Kidney tubule cell (primary cell): Measurements from ENCODE around the gene CNTNAP2.
"Not testable (repeated sequence)": the region's sequence is repeated elsewhere in the genome, so short reads cannot be mapped to it uniquely, and the experiment has no call there.

Experiments used
- DNase-seq: peaks from one replicate; pipeline ENCODE4 v3.0.0-alpha.2; 2018; ENCODE audit warnings: low spot score

The CNTNAP2 gene

GRCh38 chr7:147023440-147023839, 906.8 kb downstream of the CNTNAP2 start:
- DNase-seq, result no peak

GRCh38 chr7:147029953-147030352, 913.4 kb downstream of the CNTNAP2 start:
- no peak for DNase-seq

DNA sequence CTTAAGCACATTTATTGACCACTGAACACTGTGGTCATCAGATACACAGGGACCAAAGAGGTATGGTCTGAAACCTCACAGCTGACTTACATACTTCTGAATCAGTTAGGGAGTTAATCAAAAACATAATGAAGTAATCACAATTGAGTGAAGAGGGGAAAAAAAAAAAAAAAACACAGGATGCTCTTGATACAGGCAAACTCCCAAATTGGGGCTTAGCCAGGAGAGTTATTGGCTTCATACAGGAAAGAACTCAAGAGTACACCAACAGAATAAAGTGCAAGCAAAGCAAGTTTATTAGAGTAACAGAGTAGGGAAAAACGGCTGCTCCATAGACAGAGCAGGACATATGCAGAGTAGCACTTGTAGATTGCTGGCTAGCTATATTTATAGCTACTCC, 917.0 kb downstream of the CNTNAP2 start:
- no peak for DNase-seq

DNA sequence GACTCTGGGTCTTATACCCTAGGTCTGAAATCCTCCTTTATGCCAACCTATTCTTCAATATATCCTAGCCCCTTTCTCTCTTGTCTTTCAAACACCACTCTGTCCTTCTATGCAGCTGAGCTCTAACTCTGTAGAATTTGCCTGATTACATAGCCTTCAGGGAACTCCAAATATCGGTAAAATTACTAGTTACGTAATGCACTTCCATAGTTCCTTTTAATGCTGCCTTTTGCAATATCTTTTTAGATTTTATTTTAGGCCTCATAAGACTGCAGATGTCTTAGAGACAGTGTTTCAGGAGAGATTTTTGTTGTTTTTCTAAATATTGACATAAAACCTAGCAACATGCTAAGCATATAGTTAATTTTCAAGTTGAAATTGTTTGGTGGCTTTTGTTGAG, 924.8 kb downstream of the CNTNAP2 start:
- no peak for DNase-seq

DNA sequence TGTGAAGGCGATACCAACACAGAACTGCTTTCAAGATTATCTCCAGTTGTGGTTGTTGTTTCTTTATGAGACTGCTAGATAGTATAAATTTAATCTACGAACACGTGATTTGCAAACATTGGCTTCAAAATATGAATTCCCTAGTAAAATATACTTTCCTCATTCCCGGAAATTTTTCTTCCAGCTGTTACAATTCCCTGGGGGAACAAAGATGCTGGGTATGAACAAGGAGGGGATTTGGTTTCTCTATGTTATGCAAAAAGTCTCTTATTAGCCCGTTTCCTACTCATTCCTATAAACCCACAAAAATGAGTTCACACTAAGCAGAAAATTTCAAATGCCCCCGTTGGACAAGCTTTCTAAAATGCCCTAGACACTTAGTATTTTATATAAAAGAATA, 928.3 kb downstream of the CNTNAP2 start:
- no peak for DNase-seq

- DNase-seq, result no peak
These were observed 931.1 kb downstream of the CNTNAP2 start for GRCh38 chr7:147047696-147048095.

DNA sequence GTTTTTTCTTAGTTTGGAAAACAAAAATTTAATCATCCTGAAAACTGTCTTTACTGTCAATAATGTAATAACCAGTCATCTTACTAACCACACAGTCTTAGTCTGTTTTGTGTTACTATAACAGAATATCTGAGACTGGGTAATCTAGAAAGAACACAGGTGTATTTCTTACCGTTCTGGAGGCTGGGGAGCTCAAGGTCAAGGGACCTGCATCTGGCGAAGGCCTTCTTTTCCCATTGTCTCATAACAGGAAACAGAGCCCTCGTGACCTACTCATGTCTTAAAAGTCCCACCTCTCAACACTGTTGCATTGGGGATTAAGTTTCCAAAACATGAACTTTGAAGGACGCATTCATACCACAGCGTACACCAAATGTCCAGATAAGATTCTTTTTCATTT, 932.3 kb downstream of the CNTNAP2 start:
- no peak for DNase-seq

DNA sequence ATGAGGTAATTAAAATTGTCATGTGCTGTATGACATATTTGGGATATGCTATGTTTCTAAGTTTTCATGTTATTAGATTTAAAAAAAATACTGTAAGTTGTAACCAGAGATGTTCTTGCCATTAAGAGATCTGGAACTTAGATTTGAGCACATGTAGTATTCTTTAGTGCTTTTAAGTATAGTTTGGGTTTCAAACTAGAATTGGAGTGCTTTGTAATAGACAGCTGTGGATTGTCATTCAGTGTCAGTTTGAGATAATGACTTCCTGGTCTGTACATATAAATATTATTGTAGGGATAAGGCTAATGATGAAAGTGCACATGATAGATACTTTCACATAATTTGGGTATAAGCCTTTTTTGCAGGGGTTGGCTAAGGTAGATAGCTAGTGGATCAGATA, 936.2 kb downstream of the CNTNAP2 start:
- DNase-seq, result no peak

DNA sequence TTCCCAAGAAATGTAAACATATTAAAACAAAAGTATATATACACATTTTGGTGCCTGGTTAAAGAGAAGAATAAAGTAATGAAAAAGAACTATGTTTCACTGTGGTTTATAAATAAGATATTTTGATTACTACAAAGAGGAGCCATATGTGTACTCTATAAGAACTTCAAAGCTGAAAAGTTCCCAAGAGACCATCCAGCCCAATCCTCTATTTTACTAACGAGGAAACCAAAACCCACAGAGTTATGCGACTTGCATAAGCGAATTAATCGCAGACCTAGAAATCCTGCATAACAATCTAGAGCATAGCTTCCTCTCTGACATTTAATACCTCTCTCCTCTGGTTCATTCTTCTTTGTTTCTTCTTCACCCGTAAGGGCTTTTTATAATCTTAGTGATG, 937.1 kb downstream of the CNTNAP2 start:
- no peak for DNase-seq

GRCh38 chr7:147060070-147060469, 943.5 kb downstream of the CNTNAP2 start:
- no peak for DNase-seq

GRCh38 chr7:147062897-147063296, 946.3 kb downstream of the CNTNAP2 start:
- DNase-seq, result no peak

- DNase-seq, result no peak
These were observed 952.2 kb downstream of the CNTNAP2 start for GRCh38 chr7:147068842-147069241.

- no peak for DNase-seq
These were observed 953.2 kb downstream of the CNTNAP2 start for GRCh38 chr7:147069771-147070170.

GRCh38 chr7:147070886-147071285, 954.3 kb downstream of the CNTNAP2 start:
- DNase-seq, result no peak

- peak; percentile 53 for DNase-seq
These were observed 954.9 kb downstream of the CNTNAP2 start for GRCh38 chr7:147071536-147071935.

- DNase-seq, result no peak
These were observed 961.7 kb downstream of the CNTNAP2 start for GRCh38 chr7:147078312-147078711.

DNA sequence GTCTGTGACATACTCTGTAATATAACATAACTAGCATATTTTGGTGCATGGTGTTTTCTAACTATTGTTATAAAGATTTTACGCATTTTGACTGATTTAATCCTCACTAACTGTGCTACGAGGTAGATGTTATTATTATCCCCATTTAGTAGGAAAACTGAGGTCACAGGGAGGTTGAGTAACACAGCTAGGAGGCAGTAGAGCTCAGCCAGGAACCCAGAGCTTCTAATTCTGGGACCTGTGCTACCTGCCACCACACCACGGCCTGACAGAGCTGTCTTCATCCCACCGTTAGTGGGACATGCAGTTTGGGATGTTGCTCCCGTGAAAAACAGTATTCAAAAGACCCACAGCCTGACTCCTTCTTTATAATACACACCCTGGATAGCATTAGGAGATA, 962.5 kb downstream of the CNTNAP2 start:
- DNase-seq, result no peak

DNA sequence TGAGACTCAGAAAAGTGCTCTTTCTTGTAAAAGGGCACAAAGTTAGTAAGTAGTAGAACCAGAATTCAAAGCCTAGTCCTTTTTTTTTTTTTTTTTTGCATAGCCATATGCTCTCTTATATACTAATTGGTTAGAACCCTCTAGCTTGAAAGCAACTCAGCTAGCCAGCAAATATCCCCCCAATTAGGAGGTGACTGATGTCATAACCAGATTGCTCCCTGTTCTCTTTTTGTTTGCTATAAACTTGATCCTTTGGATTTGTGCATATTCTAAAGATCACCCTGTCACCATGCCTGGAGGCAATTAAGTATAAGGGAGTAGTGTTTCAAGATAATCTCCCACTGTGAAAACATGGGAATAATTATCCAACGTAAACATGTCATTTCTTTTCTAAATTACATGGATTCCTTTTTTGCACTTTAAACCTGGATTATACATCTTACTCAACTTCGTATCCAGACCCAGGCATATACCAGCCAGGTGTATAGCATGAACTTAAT, 963.4 kb downstream of the CNTNAP2 start:
- no peak for DNase-seq

GRCh38 chr7:147081117-147081516, 964.5 kb downstream of the CNTNAP2 start:
- DNase-seq, result no peak

DNA sequence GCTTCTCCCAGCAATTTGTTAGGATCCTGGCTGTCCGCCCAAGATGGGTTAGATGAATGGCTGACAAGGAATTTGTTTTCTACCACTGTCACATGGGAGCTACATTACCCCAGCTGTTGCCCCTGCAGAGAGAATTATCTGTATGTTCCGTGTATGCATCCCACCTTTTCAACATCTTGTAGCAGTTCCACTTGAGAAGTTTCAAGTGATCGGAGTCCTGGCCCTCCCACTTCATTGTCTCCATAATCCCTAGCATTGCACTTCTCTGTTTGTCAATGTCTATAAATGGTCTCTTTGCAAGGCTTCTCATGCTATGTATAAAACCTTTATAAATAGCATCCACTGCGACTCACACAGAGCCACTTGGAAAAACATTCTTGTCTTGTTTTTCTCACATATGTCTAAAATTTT, 972.5 kb downstream of the CNTNAP2 start:
- no peak for DNase-seq

DNA sequence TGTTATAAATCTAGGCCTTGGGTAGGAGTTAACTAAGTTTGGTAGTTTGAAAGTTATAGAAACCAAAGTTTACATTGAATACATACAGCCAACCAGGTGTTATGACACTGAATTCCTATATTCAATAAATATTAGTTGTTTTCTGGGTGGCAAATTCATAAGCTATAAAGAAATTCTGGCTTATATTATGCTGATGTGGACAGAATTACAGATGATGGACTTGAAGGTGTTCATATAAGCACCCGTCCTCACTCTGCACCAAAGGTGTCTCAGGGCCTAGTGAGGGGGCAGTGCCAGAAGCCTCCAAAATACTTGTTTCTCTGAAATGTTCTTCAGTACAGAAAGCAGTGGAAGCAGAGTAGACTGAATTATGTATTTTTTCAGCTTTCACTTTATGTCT, 973.0 kb downstream of the CNTNAP2 start:
- DNase-seq, result no peak

DNA sequence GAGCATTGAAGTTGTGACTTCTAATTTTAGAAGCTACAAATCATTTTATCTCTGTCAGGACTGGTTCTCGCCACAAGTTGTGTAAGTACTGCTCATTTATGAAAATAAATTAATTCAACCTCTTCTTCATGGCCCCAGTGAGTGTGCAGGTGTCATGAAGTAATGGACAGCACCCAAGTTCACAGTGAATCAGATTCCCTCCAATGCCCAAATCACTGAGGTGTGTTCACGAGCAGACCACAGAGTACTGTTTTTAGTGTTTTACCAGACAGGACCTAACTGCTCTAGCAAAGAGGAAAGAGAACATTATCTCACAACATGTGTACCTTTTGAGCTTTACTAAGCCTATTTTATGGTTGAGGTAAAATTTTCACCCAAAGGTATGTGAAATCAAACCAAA, 980.0 kb downstream of the CNTNAP2 start:
- no peak for DNase-seq

DNA sequence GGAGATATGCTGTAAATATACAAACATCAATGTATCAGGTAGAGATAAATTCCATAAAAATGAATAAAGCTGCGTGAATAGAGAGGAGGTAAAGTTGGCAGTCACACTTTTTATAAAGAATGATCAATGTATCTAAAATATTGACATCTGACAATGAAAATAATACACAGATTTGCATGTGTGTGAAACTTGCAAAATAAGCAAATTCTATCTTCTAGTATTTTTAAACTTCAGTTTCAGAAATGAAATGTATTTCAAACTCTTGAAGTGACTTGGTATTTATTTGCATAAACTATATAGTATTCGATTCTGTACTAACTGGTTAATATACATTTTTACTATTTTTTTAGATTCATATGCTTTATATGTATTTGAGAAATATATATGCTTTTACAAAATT, 986.6 kb downstream of the CNTNAP2 start:
- no peak for DNase-seq

- DNase-seq, result no peak
These were observed 990.1 kb downstream of the CNTNAP2 start for GRCh38 chr7:147106746-147107145.

DNA sequence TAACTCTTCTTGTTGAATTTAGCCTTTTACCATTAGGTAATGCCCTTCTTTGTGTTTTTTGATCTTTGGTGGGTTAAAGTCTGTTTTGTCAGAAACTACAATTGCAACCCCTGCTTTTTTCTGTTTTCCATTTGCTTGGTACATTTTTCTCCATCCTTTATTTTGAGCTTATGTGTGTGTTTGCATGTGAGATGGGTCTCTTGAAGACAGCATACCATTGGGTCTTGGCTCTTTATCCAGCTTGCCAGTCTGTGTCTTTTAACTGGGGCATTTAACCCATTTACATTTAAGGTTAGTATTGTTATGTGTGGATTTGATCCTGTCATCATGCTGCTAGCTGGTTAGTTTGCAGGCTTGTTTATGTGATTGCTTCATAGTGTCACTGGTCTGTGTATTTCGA, 997.9 kb downstream of the CNTNAP2 start:
- not testable (repeated sequence) for DNase-seq
